H1 (cell line): ENCODE measurements around the gene CNNM4. TPM values are rescaled to one million over a fixed set of nuclear protein-coding genes. Genes with fewer than 3 reads are reported as not detected.

Source experiments
- CTCF ChIA-PET: fragments of 300-600 bp; sonication (Branson Sonifier 250); formaldehyde crosslinking; loops from one replicate; lab custom pipeline; 2021; ENCODE audit not compliant: partially characterized antibody; lab: Charles Lee
- POLR2A ChIA-PET: fragments of 300-600 bp; sonication (Branson Sonifier 250); formaldehyde crosslinking; loops from one replicate; lab custom pipeline; 2021; ENCODE audit warnings: inconsistent platforms; ENCODE audit not compliant: partially characterized antibody; lab: Charles Lee
- DNase-seq, 2 experiments: peaks; one replicate each; pipeline versions ENCODE4 v3.0.0 to v3.0.0-alpha.2; 2010 to 2022; ENCODE audit warnings: low spot score in 2 of 2, low read depth in 1 of 2, mixed read lengths in 1 of 2
- FAIRE-seq: peaks from 2 replicates; lab custom pipeline; 2011; peaks lifted over from hg19 to GRCh38; lab: Jason Lieb, UNC
- H2AFZ ChIP-seq: 2 replicates; pipeline ENCODE4 v1.8.1; 2012; ENCODE audit warnings: low read length, inconsistent platforms
- H2AK5ac ChIP-seq: 2 replicates; pipeline ENCODE4 v1.6.1; 2013; ENCODE audit warnings: low read depth, low read length
- H2BK120ac ChIP-seq: replicated peaks from 2 replicates; pipeline ENCODE3; 2013; ENCODE audit warnings: low read depth, low read length, inconsistent platforms
- H2BK12ac ChIP-seq: 2 replicates; pipeline ENCODE4 v1.6.1; 2013; ENCODE audit warnings: low read depth, low read length
- H2BK15ac ChIP-seq: 2 replicates; pipeline ENCODE4 v1.6.1; 2013; ENCODE audit warnings: low read length
- H2BK20ac ChIP-seq: 2 replicates; pipeline ENCODE4 v1.6.1; 2013; ENCODE audit warnings: low read length
- H2BK5ac ChIP-seq: 2 replicates; pipeline ENCODE4 v1.6.1; 2013; ENCODE audit warnings: low read depth, low read length
- H3K14ac ChIP-seq: 2 replicates; pipeline ENCODE4 v1.6.1; 2013; ENCODE audit warnings: inconsistent platforms; ENCODE audit not compliant: insufficient read length
- H3K18ac ChIP-seq: 2 replicates; pipeline ENCODE4 v1.6.1; 2013; ENCODE audit warnings: low read length; ENCODE audit errors: extremely low read depth
- H3K23ac ChIP-seq: 2 replicates; pipeline ENCODE4 v1.6.1; 2013; ENCODE audit warnings: inconsistent platforms; ENCODE audit not compliant: insufficient read length
- H3K23me2 ChIP-seq: 2 replicates; pipeline ENCODE4 v1.6.1; 2013; ENCODE audit warnings: low read depth, low read length
- H3K27ac ChIP-seq: 2 replicates; pipeline ENCODE4 v1.6.1; 2011; ENCODE audit warnings: low read depth, low read length, inconsistent platforms
- H3K27me3 ChIP-seq, 4 experiments: replicated peaks in 1 of 4; 1 replicate in 1 of 4; 2 replicates in 3 of 4; pipeline versions ENCODE4 v1.6.1 to v1.8.1; 2011 to 2013; ENCODE audit warnings: low read length in 3 of 4, mild to moderate bottlenecking in 3 of 4, inconsistent platforms in 2 of 4, mixed read lengths in 2 of 4, moderate library complexity in 1 of 4; ENCODE audit not compliant: control insufficient read depth in 3 of 4, insufficient read depth in 3 of 4; ENCODE audit errors: extremely low read depth in 1 of 4
- H3K36me3 ChIP-seq, 4 experiments: 2 replicates each; pipeline versions ENCODE4 v1.6.1 to v1.8.1; 2011 to 2013; ENCODE audit warnings: mild to moderate bottlenecking in 4 of 4, low read length in 3 of 4, moderate library complexity in 2 of 4, control low read depth in 1 of 4, inconsistent platforms in 1 of 4; ENCODE audit not compliant: insufficient read depth in 4 of 4, control insufficient read depth in 2 of 4
- H3K4ac ChIP-seq: replicated peaks from 2 replicates; pipeline ENCODE3; 2013; ENCODE audit warnings: low read length, low read depth, mixed read lengths, inconsistent platforms; ENCODE audit not compliant: insufficient read length
- H3K4me1 ChIP-seq, 4 experiments: replicated peaks in 1 of 4; 1 replicate in 1 of 4; 2 replicates in 3 of 4; pipeline versions ENCODE4 v1.6.1 to v1.8.1; 2011 to 2013; ENCODE audit warnings: low read length in 3 of 4, inconsistent platforms in 2 of 4, mixed read lengths in 1 of 4; ENCODE audit not compliant: insufficient read depth in 4 of 4, control insufficient read depth in 3 of 4
- H3K4me2 ChIP-seq, 2 experiments: 2 replicates each; pipeline versions ENCODE4 v1.6.1 to v1.8.1; 2011 to 2013; ENCODE audit warnings: low read depth in 2 of 2, low read length in 2 of 2, control low read depth in 1 of 2, inconsistent platforms in 1 of 2, mild to moderate bottlenecking in 1 of 2; ENCODE audit not compliant: insufficient read depth in 1 of 2
- H3K4me3 ChIP-seq, 4 experiments: fragments of 200-600, 300-600 bp in 1 of 4; sonication (generic), shearing (Covaris generic), sonication (Bioruptor Twin) in 1 of 4; 2 replicates each; pipeline versions ENCODE4 v1.5.1 to v1.8.1; 2011 to 2016; ENCODE audit warnings: low read length in 4 of 4, low read depth in 3 of 4, control low read depth in 2 of 4, inconsistent platforms in 2 of 4, mild to moderate bottlenecking in 2 of 4, mixed read lengths in 1 of 4, moderate library complexity in 1 of 4; ENCODE audit not compliant: insufficient read depth in 2 of 4; ENCODE audit errors: extremely low read depth in 1 of 4
- H3K56ac ChIP-seq: replicated peaks from 2 replicates; pipeline ENCODE3; 2013; ENCODE audit warnings: low read depth, mild to moderate bottlenecking, mixed read lengths, low read length, inconsistent platforms; ENCODE audit not compliant: insufficient read length
- H3K79me1 ChIP-seq: 2 replicates; pipeline ENCODE4 v1.6.1; 2013; ENCODE audit warnings: low read depth, low read length, control low read depth
- H3K79me2 ChIP-seq, 2 experiments: 2 replicates each; pipeline versions ENCODE4 v1.6.1 to v1.8.1; 2012 to 2013; ENCODE audit warnings: low read length in 2 of 2, mild to moderate bottlenecking in 2 of 2, inconsistent platforms in 1 of 2; ENCODE audit not compliant: insufficient read depth in 2 of 2, control insufficient read depth in 1 of 2
- H3K9ac ChIP-seq, 4 experiments: replicated peaks in 1 of 4; 1 replicate in 1 of 4; 2 replicates in 3 of 4; pipeline versions ENCODE4 v1.6.1 to v1.8.1; 2011 to 2013; ENCODE audit warnings: low read depth in 3 of 4, low read length in 3 of 4, control low read depth in 2 of 4, mild to moderate bottlenecking in 2 of 4, moderate library complexity in 2 of 4, inconsistent platforms in 1 of 4; ENCODE audit errors: extremely low read depth in 1 of 4
- H3K9me3 ChIP-seq, 2 experiments: 2 replicates each; pipeline versions ENCODE4 v1.6.1 to v1.8.1; 2012 to 2013; ENCODE audit warnings: mild to moderate bottlenecking in 2 of 2, moderate library complexity in 2 of 2, control low read depth in 1 of 2, inconsistent platforms in 1 of 2, low read depth in 1 of 2, low read length in 1 of 2, mixed read lengths in 1 of 2; ENCODE audit not compliant: insufficient read depth in 2 of 2
- H4K20me1 ChIP-seq, 2 experiments: replicated peaks in 1 of 2; 2 replicates each; pipeline versions ENCODE3 to v1.8.1; 2011 to 2013; ENCODE audit warnings: inconsistent platforms in 2 of 2, low read length in 2 of 2, mild to moderate bottlenecking in 1 of 2; ENCODE audit not compliant: insufficient read depth in 2 of 2, control insufficient read depth in 1 of 2
- H4K5ac ChIP-seq: 2 replicates; pipeline ENCODE4 v1.6.1; 2013; ENCODE audit warnings: low read length, low read depth, mixed read lengths, inconsistent platforms; ENCODE audit not compliant: insufficient read length
- H4K8ac ChIP-seq: 2 replicates; pipeline ENCODE4 v1.8.0; 2013; ENCODE audit warnings: mild to moderate bottlenecking, moderate library complexity, low read length, inconsistent platforms; ENCODE audit not compliant: insufficient read depth; ENCODE audit errors: extremely low read depth
- H4K91ac ChIP-seq: replicated peaks from 2 replicates; pipeline ENCODE3; 2013; ENCODE audit warnings: low read length, mixed read lengths, inconsistent platforms; ENCODE audit not compliant: insufficient read length
- KDM4A ChIP-seq: IDR thresholded peaks from one replicate; pipeline ENCODE4 v1.7.1; 2012; ENCODE audit warnings: low read depth, mild to moderate bottlenecking, moderate library complexity, low read length, inconsistent platforms; ENCODE audit not compliant: severe bottlenecking
- POLR2AphosphoS5 ChIP-seq: IDR thresholded peaks from 2 replicates; pipeline ENCODE4 v1.6.1; 2011; ENCODE audit warnings: low read depth, low read length
- RAD21 ChIP-seq, 2 experiments: IDR thresholded peaks in 1 of 2; conservative IDR thresholded peaks in 1 of 2; 2 replicates each; pipeline ENCODE4 v1.6.1; 2011; ENCODE audit warnings: low read depth in 2 of 2, low read length in 2 of 2, improper control_type of control experiment in 1 of 2, inconsistent platforms in 1 of 2, mild to moderate bottlenecking in 1 of 2, moderate library complexity in 1 of 2
- SAP30 ChIP-seq: fragments of 300-600 bp; sonication (generic); IDR thresholded peaks from 2 replicates; pipeline ENCODE4 v1.7.1; 2012; ENCODE audit warnings: low read length, moderate library complexity, mild to moderate bottlenecking, inconsistent platforms; ENCODE audit not compliant: insufficient read depth, insufficient replicate concordance
- WGBS, 2 experiments: shearing (Covaris generic) in 1 of 2; methylation state at CpG; one replicate each; pipeline versions ENCODE4 v1.1.6 to v1.1.7; 2013 to 2015; ENCODE audit warnings: low lambda C conversion rate in 2 of 2, mixed read lengths in 2 of 2, inconsistent platforms in 1 of 2, low coverage in 1 of 2, missing lambda C conversion rate in 1 of 2; ENCODE audit not compliant: insufficient replicate concordance in 2 of 2, insufficient coverage in 1 of 2, insufficient read length in 1 of 2; ENCODE audit errors: extremely low coverage in 1 of 2, missing lambda C conversion rate in 1 of 2; 5-methylcytosine and 5-hydroxymethylcytosine counted together
- polyA plus RNA-seq, 7 experiments: library from polyadenylated mRNA; depleted of rRNA in 3 of 7; stranded (reverse) in 5 of 7; unstranded in 2 of 7; fragments of >200 nt in 5 of 7; fragments of 200-250 nt in 2 of 7; gene quantifications; 1 replicate in 5 of 7; 2 replicates in 1 of 7; 4 replicates in 1 of 7; pipeline versions ENCODE4 v1.2.1 to v1.2.3, GENCODE V29; 2011 to 2013; ENCODE audit warnings: missing spikeins in 2 of 7, mixed read lengths in 2 of 7
- total RNA-seq: library from RNA; stranded (reverse); fragmentation: NEBNext Ultra II Directional; extraction: Animal tissue kit (Norgen Biotek cat#: 25700); gene quantifications from 2 replicates; pipeline ENCODE4 v1.2.1, GENCODE V29; 2021

The CNNM4 gene
- total and polyA plus RNA-seq, 2 of the 8 experiments (the other 6 are each of a cell fraction or from before 2014, with no cell fraction given): 10.3 to 11.0 TPM

DNA sequence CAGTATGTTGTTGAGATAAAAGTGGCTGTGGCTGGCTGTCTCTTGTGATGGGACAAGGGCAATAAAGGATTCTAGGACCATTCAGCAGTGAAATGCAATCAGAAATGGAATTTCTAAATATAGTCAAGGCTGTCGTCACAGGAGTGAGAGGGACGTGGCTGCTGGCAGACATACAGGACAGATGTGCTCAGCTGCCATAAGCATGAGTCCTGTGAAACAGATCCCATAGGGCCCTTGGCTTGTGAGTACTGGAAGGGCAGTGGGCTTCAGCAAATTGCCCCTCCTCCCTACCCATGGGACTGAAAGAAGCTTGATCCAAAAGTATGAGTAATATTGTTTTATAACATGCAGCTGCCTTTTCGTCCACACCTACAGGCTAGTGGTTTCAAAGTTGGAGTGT, 51.2 kb downstream of the CNNM4 start:
- Histone ChIP-seq H3K18ac (no peak overlapping the region), H3K4me1 (no peaks in the 10 kb centered on the region), H2AK5ac (no peak overlapping the region), H4K8ac (no peak overlapping the region), H4K5ac (no peak overlapping the region), H2AFZ (no peak overlapping the region), H2BK20ac (no peak overlapping the region), H2BK12ac (no peak overlapping the region), H2BK120ac (no peak overlapping the region), H2BK5ac (no peak overlapping the region), H3K23ac (no peak overlapping the region), H3K36me3 (no peaks in the 10 kb centered on the region), H4K91ac (no peak overlapping the region), H3K4ac (no peak overlapping the region), H3K4me3 (no peak overlapping the region), H3K9ac (no peak overlapping the region), H3K23me2 (peaks cover 8% of the 10 kb centered on the region), H3K27me3 (no peaks in the 10 kb centered on the region), H4K20me1 (no peaks in the 10 kb centered on the region), H3K27ac (no peak overlapping the region), H2BK15ac (no peak overlapping the region), H3K4me2 (no peak overlapping the region), H3K79me2 (no peaks in the 10 kb centered on the region), H3K14ac (no peak overlapping the region), H3K9me3 (no peaks in the 10 kb centered on the region), H3K56ac (no peak overlapping the region), H3K79me1 (no peaks in the 10 kb centered on the region)
- WGBS, 2 experiments: 86% methylated on average over 3 of the region's 3 CpGs; no CpG with 5 or more reads in 1 of the 2 experiments
- ChIA-PET CTCF (interaction anchor here (1.1 kb wide), 1 partner anchor 139 kb away, joined by 3 read pairs; no protein-coding TSS in a partner anchor), POLR2A (interaction anchor here (1.2 to 1.8 kb wide), 2 partner anchors 28 to 57 kb away, joined by 3 read pairs; no protein-coding TSS in a partner anchor)
- DNase-seq (no peak), FAIRE-seq (no peak)
- TF ChIP-seq RAD21 (IDR thresholded peaks at IDR 0.05 in 1 of 2, conservative IDR thresholded peaks at IDR 0.05 in 1 of 2; ENCODE audit: low read depth in 2 of 2, low read length in 2 of 2) (no peak), KDM4A (no peak), SAP30 (no peak), POLR2AphosphoS5 (no peak)
